ENCODE data around the gene RNF220.

GRCh38 chr1:44617703-44618029 is 212.6 kb downstream of the RNF220 start:
- TF ChIP-seq EZH2 (IDR thresholded peaks at IDR 0.05) (no peak), POLR2AphosphoS5 (IDR thresholded peaks at IDR 0.05; ENCODE audit: borderline replicate concordance, low read depth, low read length) (no peak)

All from SK-N-MC (cell line).